Measurements from ENCODE around the gene EPHA2. TPM values are rescaled to one million over a fixed set of nuclear protein-coding genes. Genes with fewer than 3 reads are reported as not detected.
A peak's percentile ranks its signal among the peaks of the same experiment; 100 is the strongest.
"Not testable (repeated sequence)": the region's sequence is repeated elsewhere in the genome, so short reads cannot be mapped to it uniquely, and the experiment has no call there.

The EPHA2 gene
- total RNA-seq, 1 experiment from 2014 or later: 14.2 TPM

- DNase-seq (ENCODE audit: low spot score): no peak
Measured at GRCh38 chr1:16120407-16120806, 35.5 kb downstream of the EPHA2 start.

DNA sequence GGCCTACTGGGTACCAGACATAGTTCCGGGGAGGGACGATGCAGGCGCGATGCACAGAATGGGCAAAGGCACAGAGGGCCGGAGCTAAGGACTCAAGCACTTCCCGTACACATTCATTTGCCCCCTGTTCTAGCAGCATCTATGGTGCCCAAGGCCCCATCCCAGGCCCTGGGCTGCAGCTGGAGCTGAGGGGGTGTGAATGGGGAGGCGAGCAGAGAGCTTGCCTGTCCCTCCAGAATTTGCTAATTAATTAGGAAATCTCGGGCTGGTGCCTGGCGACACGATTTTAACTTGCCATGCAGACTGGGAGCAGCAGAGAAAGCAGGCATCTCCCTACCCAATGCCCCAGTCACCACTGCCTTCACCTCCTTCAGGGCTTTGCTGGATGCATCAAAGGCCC, 35.9 kb downstream of the EPHA2 start:
- no peak for DNase-seq (ENCODE audit: low spot score)

DNA sequence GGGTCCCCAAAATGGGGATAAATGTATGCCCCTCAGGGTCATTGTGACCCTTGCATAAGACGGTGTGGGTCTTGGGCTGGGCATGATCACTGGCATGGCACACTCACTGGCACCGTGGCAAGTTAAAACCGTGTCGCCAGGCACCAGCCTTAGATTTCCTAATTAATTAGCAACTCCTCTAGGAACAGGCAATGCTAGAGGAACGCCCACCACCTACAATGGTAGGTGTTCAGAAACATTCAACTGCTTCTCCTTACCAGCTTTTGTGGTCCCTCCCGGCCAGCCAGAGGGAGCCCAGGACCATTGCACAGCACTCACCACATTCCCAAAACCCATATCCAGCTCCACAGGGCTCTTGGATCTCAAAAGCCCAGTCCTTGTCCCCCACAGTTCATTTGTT, 36.4 kb downstream of the EPHA2 start:
- DNase-seq (ENCODE audit: low spot score): no peak

DNA sequence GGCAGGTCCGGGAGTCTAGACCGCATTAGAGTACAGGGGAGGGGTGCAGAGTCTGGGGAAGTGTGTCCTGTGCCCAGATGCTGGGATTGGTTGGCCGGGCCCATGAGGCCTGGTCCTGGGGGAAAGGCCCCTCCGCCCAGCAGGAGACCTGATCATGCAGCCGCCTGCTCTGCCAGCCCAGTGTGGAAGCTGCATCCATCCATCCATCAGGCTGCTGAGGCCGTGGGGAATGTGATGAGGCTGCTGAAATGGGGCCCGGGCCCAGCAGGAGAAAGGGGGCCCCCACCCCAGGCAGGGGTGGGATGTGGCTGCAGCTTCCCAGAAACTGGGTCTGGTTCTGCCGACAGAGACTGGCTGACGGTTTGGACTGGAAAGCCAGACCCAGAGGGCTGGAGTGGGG, 37.2 kb downstream of the EPHA2 start:
- DNase-seq (ENCODE audit: low spot score): no peak

DNA sequence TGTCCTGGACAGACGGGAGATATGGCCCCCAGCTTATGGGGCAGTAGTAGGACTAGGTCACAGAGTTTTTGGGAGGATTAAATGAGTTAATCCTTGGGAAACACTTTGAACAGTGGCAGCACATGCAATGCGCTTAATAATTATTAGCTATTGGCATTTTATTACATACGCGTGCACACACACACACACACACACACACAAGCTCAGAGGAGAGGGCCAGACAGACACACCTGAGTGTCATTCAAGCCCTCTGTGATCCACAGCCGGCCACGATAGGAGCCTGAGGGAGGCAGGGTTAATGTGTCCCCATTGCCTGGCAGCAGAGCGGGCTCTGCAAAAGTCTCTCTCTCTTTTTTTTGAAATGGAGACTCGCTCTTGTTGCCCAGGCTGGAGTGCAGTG, 37.9 kb downstream of the EPHA2 start:
- DNase-seq (ENCODE audit: low spot score): no peak

GRCh38 chr1:16117369-16117768, 38.5 kb downstream of the EPHA2 start:
- no peak for DNase-seq (ENCODE audit: low spot score)

DNA sequence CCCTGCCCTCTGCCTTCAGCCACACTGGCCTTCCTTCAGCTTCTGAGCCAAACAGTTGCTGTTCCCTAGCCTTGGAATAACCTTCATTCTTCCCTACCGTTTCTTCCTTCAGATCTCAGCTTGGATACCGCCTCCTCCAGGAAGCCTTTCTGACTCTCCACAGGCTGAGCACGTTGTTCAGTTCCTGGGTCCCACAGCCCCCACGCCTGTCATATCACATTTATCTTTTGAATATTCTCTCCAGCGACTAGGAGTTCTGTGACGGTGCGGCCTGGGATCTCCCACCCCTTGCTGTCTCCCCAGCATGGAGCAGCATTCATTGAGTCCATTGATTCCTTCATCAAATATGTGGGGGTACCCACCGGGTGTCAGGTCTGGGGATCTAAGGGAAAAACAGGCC, 39.2 kb downstream of the EPHA2 start:
- no peak for DNase-seq (ENCODE audit: low spot score)

- DNase-seq (ENCODE audit: low spot score): no peak
Measured at GRCh38 chr1:16116002-16116401, 39.9 kb downstream of the EPHA2 start.

DNA sequence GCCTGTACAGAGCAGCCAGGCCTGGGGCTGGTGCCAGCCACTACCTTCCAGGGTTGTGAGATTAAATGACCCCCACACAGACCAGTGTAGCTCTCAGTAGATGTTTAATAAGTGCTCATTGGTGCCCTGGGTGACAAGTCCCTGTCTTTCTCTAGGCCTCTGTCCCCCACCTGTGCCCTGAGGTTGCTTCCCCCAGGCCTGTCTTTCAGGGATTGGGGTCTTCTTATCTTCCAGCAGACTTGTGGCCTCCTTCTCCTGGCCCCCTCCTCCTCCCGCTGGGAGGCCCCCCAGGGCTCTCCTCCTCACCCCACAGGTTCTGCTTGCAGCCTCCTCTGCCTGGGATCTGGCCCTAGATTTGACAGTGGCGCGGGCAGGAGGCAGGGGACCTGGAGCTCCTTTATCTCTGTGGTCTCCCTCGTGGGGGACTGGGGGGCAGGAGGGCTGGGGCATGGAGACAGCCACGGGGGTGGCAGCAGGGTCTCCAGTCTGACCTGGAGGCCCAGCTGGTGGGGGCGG, 40.3 kb downstream of the EPHA2 start:
- no peak for DNase-seq (ENCODE audit: low spot score)

DNA sequence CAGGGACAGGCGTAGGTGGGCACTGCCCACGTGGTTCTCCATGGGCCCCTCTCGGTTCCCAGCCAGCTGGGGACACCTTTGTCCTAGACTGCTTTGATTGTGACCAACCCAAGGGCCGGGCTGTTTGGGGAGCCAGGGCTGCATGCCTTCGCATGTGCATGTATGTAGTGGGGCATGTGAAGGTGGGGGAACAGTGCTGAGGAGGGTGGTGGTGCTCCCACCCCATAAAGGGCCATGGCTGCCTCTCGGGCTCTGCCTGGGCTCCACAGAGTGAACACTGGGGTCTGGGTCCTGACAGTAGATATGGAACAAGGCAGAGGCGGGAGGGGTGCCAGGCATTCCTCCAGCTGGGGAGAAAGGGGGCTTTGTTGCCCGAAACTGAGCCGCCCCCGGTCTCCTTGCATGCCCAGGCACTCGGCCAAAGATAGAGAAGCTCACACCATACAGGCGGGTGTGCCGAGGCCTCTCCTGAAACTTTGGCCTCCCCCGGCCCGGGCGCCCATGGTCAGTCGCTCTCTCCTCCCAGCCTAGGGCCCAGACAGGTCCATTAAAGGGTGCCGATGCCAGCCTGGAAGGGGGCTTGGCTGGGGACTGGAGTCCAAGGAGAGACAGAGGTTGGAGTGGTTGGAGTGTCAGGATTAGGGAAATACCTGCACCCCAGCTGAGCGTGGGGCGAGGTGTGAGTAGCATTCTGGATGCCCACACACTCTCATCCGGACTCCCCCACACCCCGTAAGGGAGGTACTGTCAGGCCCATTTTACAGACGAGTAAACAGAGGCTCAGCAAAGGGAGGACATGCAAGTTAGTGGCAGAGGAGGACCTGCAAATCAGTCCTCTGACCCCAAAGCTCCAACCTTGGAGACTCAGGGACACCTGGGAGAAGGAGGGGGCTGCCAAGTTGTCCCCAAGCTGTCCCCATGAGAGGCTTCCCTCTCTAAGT, 41.1 kb downstream of the EPHA2 start:
- no peak for DNase-seq (ENCODE audit: low spot score)

DNA sequence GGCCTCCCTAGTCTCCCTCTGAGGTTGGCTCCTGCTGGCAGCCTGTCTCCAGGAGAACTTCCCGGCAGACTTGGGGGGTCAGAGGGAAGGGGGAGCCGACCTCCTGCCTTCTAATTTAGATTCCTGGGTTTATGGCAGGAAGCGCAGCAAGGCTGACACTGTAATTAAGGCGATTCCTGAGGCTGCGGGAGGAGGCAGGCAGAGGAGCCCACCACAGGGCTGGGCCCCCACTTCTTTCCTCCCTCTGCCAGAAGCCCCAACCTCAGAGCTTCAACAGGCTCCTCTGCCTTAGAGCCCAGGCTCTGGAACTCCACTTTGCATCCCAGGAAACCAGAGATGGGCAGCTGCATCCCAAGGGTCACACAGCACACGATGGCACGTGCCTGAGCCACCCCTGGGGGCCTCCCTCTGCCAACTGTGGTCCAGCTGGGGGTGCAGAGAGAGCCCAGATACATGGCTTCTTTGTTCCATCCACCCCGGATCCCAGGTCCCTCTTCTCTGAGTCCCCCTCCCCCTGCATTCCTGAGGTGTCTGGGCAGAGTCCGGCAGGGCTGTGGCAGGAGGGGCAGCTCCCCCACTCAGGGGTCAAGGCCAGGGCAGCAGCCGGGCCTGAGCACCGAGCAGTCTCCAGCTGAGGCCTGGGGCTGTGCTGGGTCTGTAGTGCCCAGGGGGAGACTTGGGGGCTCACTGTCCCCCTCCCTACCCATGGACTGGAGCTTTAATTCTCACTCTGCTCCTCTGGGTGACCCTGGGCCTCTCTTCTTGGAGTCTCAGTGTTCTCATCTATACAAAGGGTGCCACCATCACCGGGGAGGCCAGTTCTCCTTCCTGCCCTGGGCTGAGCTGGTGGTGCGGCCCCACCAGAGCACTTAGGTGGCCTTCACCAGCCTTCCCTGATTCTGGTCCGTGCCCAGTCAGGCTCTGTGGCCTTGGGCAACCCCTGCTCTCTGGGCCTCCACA, 43.0 kb downstream of the EPHA2 start:
- DNase-seq (ENCODE audit: low spot score): no peak

- peak; percentile 46 for DNase-seq (ENCODE audit: low spot score)
Measured at GRCh38 chr1:16111771-16112595, 43.9 kb downstream of the EPHA2 start.

- DNase-seq (ENCODE audit: low spot score): no peak
Measured at GRCh38 chr1:16110884-16111283, 45.0 kb downstream of the EPHA2 start.

- no peak for DNase-seq (ENCODE audit: low spot score)
Measured at GRCh38 chr1:16110456-16110855, 45.4 kb downstream of the EPHA2 start.

DNA sequence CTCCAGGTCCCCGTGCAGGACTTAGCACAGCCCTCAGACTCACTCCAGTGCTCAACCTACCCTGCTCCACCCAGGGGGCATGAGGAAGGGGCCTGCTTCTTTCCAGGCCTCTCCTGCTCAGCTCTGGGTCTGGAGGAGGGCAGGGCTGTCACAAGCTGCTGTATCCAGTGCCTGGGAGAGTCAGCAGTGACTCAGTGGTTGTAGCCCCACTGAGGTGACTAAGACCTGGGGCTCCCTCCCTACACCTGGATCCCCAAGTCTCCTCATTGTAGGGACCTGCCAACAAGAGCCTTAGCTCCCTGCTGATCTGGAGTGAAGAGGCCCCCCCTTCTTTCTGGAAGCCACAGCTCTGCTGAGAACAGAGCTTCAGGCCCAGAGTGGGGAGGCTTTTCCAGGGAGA, 46.3 kb downstream of the EPHA2 start:
- DNase-seq (ENCODE audit: low spot score): no peak

GRCh38 chr1:16107039-16107438, 48.8 kb downstream of the EPHA2 start:
- DNase-seq (ENCODE audit: low spot score): not testable (repeated sequence)

DNA sequence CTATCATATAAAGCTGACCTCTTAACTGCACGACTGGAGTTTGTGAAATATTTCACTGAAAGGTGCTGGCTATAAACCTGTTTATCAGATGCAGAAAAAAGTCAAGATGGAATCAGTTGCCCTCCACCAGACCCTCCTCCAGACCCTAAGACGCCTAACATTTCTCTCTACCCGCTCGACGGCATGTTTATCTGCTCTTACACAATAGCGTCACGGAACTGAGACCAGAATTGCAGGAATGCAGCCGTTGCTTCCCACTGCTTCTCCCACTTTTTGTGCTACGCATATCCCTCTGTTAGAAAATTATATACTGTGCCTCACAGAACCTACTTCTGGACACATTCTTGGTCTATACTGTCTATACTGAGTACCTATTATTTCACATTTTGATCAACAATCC, 54.2 kb downstream of the EPHA2 start:
- no peak for DNase-seq (ENCODE audit: low spot score)

DNA sequence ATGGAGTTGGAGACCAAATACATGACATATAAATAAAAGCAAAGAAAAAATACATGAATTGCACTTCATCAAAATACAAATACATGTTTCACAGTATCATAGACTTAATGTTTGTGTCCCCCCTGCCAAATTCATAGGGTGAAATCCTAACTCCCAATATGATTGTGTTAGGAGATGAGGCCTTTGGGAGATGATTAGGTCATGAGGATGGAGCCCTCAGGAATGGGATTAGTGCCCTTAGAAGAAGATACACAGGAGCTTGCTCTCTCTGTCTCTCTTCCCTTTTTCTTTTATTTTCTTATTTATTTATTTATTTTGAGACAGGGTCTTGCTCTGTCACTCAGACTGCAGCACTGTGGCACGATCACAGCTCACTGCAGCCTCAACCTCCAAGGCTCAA, 56.5 kb downstream of the EPHA2 start:
- no peak for DNase-seq (ENCODE audit: low spot score)

DNA sequence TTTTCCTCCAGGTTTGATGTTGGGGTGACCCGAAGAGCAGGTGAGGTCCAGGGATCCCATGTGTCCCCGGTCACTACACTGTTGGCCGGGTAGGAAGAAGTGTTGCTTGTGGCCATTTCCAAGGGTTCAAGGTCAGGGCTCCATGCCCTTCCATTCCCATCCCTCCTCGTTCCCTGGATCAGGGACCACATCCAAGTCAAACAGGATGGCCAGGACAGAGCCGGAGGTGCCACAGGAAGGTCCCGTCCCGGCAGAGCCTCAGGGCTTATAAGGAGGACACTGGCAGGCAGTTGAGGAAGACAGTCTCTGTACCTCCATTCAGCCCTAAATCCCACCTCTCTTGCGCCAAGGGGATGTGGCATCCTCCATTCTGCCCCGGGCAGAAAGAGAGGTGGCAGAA, 60.4 kb downstream of the EPHA2 start:
- DNase-seq (ENCODE audit: low spot score): no peak

DNA sequence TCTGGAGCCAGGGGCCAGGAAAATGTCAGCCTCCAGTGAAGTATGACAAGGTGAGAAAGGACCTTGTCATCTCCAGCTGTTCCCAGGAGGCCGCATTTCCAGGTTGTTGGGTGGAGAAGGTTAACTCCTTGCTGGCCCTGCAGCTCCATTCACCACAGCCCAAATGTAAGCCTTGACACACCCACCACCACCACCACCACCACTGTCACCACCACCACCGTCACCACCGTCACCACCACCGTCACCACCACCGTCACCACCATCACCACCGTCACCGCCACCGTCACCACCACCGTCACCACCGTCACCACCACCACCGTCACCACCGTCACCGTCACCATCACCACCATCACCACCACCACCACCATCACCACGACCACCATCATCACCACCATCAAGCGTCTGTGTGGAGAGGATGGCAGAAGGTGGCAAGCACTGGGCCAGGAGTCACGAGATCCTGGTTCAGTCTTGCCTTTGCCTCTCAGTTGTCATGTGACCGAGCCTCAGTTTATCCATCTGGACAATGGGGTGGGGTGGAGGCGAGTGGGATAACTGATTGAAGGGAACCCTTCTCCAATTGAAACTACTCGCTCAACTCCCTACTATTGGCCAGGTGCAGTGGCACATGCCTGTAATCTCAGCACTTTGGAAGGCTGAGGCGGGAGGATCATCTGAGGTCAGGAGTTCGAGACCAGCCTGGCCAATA, 61.3 kb downstream of the EPHA2 start:
- no peak for DNase-seq (ENCODE audit: low spot score)

DNA sequence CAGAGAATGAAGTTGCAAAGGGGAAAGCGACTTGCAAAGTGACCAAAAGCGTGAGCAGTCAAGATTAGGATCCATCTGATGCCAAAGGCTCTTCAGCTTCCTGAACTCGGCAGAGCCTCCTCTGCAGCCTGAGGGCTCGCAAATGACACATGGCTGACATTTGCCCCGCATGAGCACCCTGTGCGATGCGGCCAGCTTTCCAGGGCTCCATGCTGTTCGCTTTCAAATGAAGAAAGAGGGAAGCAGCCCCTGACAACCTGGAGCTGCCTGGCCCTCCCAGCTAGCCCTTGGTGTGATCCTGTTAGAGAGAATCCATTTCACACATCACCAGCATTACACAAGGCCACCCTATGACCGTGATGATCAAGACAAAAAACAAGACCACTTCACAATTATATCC, 62.3 kb downstream of the EPHA2 start:
- DNase-seq (ENCODE audit: low spot score): no peak
